A673 (cell line): ENCODE results near the gene PRM2.

Experiments used
- EZH2 ChIP-seq: fragments of 200-600 bp; sonication (generic); IDR thresholded peaks from 2 replicates; pipeline ENCODE4 v1.6.1; 2017; ENCODE audit warnings: borderline replicate concordance, low read depth, mild to moderate bottlenecking, mixed read lengths, antibody characterized with exemption, low read length; ENCODE audit not compliant: poor library complexity, severe bottlenecking
- TF ChIP-seq, protein P1 (sequence below): fragments of 300-800, 200-600 bp; sonication (generic); conservative IDR thresholded peaks from 2 replicates; pipeline ENCODE4 v1.5.1; 2017; ENCODE audit warnings: low read depth, mild to moderate bottlenecking, antibody characterized with exemption, low read length, moderate library complexity, mixed read lengths

- TF ChIP-seq, protein P1, sequence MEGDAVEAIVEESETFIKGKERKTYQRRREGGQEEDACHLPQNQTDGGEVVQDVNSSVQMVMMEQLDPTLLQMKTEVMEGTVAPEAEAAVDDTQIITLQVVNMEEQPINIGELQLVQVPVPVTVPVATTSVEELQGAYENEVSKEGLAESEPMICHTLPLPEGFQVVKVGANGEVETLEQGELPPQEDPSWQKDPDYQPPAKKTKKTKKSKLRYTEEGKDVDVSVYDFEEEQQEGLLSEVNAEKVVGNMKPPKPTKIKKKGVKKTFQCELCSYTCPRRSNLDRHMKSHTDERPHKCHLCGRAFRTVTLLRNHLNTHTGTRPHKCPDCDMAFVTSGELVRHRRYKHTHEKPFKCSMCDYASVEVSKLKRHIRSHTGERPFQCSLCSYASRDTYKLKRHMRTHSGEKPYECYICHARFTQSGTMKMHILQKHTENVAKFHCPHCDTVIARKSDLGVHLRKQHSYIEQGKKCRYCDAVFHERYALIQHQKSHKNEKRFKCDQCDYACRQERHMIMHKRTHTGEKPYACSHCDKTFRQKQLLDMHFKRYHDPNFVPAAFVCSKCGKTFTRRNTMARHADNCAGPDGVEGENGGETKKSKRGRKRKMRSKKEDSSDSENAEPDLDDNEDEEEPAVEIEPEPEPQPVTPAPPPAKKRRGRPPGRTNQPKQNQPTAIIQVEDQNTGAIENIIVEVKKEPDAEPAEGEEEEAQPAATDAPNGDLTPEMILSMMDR: no peak
- no peak for TF ChIP-seq EZH2
These were observed 32.4 kb upstream of the PRM2 start for GRCh38 chr16:11308493-11309283.
